Amniotic epithelial cell (primary cell): ENCODE results near the gene USP44.
A peak's percentile ranks its signal among the peaks of the same experiment; 100 is the strongest.
"Not testable (repeated sequence)": the region's sequence is repeated elsewhere in the genome, so short reads cannot be mapped to it uniquely, and the experiment has no call there.

Experiments
- DNase-seq: peaks from one replicate; pipeline ENCODE4 v3.0.0-alpha.2; 2010; ENCODE audit warnings: low read depth

USP44 gene

GRCh38 chr12:95506707-95507523 lies 44.4 kb downstream of the USP44 start:
- DNase-seq, result no peak

DNA sequence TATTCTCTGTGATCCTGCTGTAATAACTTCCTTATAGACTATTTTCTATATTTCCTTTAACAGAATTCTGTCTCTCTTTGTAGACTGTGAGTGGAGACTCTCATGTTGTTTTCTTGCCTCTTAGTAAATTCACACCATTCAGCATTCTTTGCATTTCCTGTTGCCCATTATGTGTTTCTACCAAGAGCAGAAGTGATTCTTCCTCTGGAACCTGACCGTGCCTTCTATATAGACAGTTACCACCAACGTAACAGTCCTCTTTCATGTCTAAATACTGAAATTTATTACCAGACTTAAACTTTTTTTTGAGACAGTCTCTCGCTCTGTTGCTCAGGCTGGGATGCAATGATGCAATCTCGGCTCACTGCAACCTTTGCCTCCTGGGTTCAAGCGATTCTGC lies 46.2 kb downstream of the USP44 start:
- no peak for DNase-seq

GRCh38 chr12:95504140-95504539 lies 47.1 kb downstream of the USP44 start:
- no peak for DNase-seq

- DNase-seq, result no peak
Measured at GRCh38 chr12:95499772-95500171, 51.5 kb downstream of the USP44 start.

DNA sequence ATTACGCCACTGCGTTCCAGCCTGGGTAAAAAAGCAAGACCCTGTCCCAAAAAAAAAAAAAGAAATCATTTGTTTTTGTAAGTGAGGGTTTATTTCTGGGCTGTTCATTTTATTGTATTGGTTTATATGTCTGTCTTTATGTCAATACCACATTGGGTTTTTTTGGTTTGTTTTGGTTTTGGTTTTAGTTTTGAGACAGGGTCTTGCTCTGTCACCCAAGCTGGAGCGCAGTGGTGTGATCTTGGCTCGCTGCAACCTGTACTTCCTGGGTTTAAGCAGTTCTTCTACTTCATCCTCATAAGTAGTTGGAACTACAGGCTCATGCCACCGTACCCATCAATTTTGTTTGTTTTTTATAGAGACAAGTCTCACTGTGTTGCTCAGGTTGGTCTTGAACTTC lies 52.3 kb downstream of the USP44 start:
- no peak for DNase-seq

GRCh38 chr12:95497031-95497430 lies 54.2 kb downstream of the USP44 start:
- no peak for DNase-seq

GRCh38 chr12:95495433-95495832 lies 55.8 kb downstream of the USP44 start:
- no peak for DNase-seq

GRCh38 chr12:95494888-95495287 lies 56.4 kb downstream of the USP44 start:
- DNase-seq, result no peak

- no peak for DNase-seq
Measured at GRCh38 chr12:95492462-95492861, 58.8 kb downstream of the USP44 start.

DNA sequence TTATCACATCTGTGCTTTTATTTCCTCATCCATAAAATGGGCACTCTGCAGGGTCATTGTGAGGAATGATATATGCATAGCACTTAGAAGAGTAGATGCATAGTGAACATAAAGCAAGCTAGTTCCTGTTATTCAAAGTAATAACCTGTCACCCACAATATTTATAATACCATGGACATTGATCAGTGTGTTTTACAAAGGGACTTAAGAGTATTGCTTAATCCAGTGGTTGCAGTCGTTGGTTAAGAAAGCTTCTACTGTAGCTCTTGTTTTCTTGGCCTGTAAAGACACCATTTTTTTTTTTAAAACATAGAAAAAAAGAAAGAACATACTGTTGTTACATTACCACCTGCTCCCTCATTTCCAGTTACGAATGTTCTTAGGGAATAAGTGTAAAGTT lies 64.3 kb downstream of the USP44 start:
- peak; percentile 51 for DNase-seq

- DNase-seq, result peak; percentile 59
Measured at GRCh38 chr12:95484524-95484923, 66.8 kb downstream of the USP44 start.

GRCh38 chr12:95482564-95482963 lies 68.7 kb downstream of the USP44 start:
- DNase-seq, result not testable (repeated sequence)

- no peak for DNase-seq
Measured at GRCh38 chr12:95481888-95482287, 69.4 kb downstream of the USP44 start.

GRCh38 chr12:95481072-95481471 lies 70.2 kb downstream of the USP44 start:
- no peak for DNase-seq

- peak; percentile 28 for DNase-seq
Measured at GRCh38 chr12:95480230-95480629, 71.0 kb downstream of the USP44 start.

DNA sequence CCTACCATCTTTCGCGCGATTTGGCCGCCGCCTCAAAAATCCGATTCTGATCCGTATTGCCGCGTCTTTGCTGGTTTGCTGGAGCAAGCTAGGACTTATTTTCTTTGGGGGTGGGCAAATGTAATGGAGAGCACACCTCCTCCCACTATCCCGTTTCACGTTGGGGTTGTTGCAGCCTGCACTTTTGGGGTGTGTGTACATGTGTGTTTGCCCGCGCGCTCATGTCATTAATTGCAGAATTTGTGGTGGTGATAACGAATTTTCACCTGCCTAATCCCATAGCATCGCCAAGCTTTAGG lies 76.7 kb downstream of the USP44 start:
- no peak for DNase-seq

- DNase-seq, result peak; percentile 96
Measured at GRCh38 chr12:95473884-95474659, 77.2 kb downstream of the USP44 start, which contains the start of gene METAP2. TSS of gene METAP2 (plus strand) at chr12:95474152. CDS start at chr12:95474180, 28 bp downstream.

DNA sequence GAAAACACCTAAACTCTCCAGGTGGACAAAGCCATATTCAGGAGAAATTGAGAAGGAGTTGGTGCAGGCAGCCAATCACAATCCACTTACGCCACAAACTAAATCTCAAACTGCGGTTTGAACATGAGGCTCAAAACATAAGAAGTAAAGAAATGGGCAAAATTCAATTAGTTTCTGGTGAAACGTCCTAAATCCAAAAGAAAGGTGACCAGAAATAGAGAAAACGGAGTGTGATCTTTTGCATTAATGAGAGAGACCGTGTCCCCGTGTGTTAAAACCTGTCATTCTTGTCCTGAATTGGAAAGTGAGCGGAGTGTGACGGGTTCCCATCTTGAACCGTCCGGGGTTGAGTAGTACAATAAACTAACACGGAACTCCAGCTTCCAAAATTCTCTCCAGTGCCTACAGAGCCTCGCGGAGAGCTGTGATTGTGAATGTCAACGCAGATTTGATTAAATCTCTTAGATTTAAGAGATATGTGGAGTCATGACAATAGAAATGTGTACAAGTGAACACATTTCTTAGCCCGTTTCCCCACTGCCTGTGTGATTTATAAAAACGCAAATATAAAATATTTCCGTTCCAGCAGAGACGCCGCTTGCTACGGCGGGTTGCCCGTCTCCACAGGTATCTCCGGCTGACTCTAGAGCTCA lies 77.9 kb downstream of the USP44 start:
- DNase-seq, result peak; percentile 39

DNA sequence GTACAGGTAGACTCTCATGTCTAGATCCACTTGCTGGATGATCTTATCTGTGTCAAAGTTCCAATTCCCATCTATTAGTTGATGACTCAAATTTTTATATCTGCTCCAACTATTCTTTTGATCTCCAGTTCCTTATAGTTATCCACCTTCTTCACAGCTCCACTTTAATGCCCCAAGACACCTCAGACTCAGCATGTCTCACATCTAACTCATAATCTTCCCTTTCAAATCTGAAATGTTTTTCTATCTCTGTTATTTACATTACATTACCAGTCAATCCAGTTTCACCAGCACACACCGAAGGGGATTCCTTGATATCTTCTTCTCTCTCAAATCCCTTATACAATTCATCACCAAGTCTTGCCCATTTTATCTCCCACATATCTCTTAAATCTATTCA lies 81.0 kb downstream of the USP44 start:
- no peak for DNase-seq
